Lower leg skin (tissue), 4 donors: ENCODE data around the gene GNAT3. TPM values are rescaled to one million over a fixed set of nuclear protein-coding genes. Genes with fewer than 3 reads are reported as not detected.

ENCODE experiments used
- DNase-seq, 2 donors: peaks; one replicate each; pipeline ENCODE4 v3.0.0-alpha.2; 2019; ENCODE audit warnings: low spot score in 2 of 2
- H3K4me3 ChIP-seq: fragments of 200-600 bp; sonication (generic); 2 replicates; pipeline ENCODE4 v1.5.1; 2017; ENCODE audit warnings: mild to moderate bottlenecking, low read depth; ENCODE audit not compliant: poor library complexity, severe bottlenecking
- POLR2A ChIP-seq, 2 donors: fragments of 450-650 bp; IDR thresholded peaks; one replicate each; pipeline ENCODE4 v1.6.1; 2016 to 2017; ENCODE audit warnings: antibody characterized with exemption in 2 of 2, mild to moderate bottlenecking in 1 of 2, moderate library complexity in 1 of 2
- whole genome bisulfite sequencing, 2 donors: methylation state at CpG; one replicate each; pipeline ENCODE4 v1.1.5; 2018; 5-methylcytosine and 5-hydroxymethylcytosine counted together
- intact Hi-C: fragments of 100-400 bp; cut with DNase I; formaldehyde crosslinking; loops from one replicate; pipeline ENCODE4 v1.15.0; 2023; ENCODE audit warnings: low total_unique reads
- total RNA-seq, 4 donors: library from RNA; depleted of rRNA; stranded (reverse); fragments of >200 nt; gene quantifications; one replicate each; pipeline ENCODE4 v1.1.0, GENCODE V29; 2016
- TF ChIP-seq, protein P1 (sequence below), 3 donors: fragments of 450-650 bp; IDR thresholded peaks; one replicate each; pipeline ENCODE4 v1.5.1; 2016; ENCODE audit warnings: antibody characterized with exemption in 3 of 3, mild to moderate bottlenecking in 3 of 3, moderate library complexity in 2 of 3

Gene GNAT3
- total RNA-seq, 4 donors from 2014 or later, result not detected

DNA sequence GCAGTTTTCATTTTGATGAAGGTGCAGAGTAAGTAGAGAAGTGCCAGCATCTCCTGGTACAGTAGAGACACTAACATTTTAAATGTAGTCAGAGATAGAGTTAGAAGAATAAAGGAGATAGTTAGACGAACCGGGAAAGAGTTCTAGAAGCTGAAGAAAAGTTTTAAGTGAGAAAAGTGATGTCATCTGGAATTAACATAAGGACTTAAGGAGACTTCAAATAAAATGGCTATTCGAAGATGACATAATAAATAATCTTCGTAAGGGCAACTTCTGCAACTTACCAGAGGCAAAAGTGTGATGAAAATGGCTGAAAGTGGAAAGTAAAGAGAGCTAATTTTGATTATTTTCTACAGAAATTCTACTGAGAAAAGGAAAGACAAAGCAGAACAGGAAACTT lies 20.4 kb downstream of the GNAT3 start:
- TF ChIP-seq, protein P1, sequence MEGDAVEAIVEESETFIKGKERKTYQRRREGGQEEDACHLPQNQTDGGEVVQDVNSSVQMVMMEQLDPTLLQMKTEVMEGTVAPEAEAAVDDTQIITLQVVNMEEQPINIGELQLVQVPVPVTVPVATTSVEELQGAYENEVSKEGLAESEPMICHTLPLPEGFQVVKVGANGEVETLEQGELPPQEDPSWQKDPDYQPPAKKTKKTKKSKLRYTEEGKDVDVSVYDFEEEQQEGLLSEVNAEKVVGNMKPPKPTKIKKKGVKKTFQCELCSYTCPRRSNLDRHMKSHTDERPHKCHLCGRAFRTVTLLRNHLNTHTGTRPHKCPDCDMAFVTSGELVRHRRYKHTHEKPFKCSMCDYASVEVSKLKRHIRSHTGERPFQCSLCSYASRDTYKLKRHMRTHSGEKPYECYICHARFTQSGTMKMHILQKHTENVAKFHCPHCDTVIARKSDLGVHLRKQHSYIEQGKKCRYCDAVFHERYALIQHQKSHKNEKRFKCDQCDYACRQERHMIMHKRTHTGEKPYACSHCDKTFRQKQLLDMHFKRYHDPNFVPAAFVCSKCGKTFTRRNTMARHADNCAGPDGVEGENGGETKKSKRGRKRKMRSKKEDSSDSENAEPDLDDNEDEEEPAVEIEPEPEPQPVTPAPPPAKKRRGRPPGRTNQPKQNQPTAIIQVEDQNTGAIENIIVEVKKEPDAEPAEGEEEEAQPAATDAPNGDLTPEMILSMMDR (IDR thresholded peaks at IDR 0.05), result no peak
- TF ChIP-seq POLR2A (IDR thresholded peaks at IDR 0.05), result no peak
- DNase-seq, result no peak
- H3K4me3 ChIP-seq, result no peak overlapping the region
- intact Hi-C loops, result no loop called here
- WGBS, 2 donors, result 85 to 91% methylated on average over 4 of the region's 4 CpGs

DNA sequence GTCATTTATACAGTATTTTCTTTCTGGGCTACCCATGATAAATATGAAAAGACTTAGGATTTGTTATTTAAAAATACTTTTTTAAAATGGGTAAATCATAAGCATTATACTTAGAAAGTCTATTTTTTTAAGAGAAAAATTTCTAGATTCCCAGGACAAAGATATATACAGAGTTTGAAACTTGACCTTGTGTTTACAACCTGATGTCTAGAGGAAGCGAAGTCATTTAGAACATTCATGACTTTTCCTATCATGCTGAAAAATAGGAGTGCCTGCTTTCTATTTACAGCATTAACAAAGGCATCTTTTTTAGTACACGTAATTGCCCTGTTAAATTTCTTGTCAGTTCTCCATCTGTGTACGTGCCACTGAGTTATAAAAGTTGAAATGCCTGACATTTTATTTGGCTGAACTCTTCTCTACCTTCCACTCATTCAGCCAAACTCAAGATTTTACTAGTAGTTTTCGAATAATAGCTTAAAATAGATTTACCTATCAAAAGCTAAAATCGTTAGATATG lies 23.0 kb downstream of the GNAT3 start:
- TF ChIP-seq POLR2A (IDR thresholded peaks at IDR 0.05), result no peak
- TF ChIP-seq, protein P1 (IDR thresholded peaks at IDR 0.05), result no peak
- 42 to 46% methylated on average over 5 of the region's 5 CpGs for WGBS, 2 donors
- DNase-seq, result no peak
- intact Hi-C loops, result no loop called here
- H3K4me3 ChIP-seq, result no peak overlapping the region

DNA sequence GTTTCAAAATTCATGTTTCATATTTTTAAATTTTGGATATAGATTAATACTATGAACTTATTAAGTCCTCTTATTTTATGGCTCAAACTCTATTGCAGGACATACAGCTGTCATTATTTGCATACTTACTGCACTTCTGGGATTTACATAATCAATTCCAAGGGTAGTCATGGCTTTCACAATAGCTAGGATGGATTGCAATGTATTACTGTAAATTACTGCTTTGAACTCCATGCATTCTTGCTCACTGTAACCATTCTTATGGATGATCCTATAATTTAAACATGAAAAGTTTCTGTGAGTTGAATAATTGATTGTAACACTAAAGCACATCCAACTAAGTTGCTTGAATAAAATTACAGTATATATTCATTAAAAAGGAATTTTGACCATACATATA lies 23.5 kb downstream of the GNAT3 start:
- no peak for TF ChIP-seq POLR2A (IDR thresholded peaks at IDR 0.05)
- TF ChIP-seq, protein P1 (IDR thresholded peaks at IDR 0.05), result no peak
- intact Hi-C loops, result no loop called here
- no peak for DNase-seq
- H3K4me3 ChIP-seq, result no peak overlapping the region

DNA sequence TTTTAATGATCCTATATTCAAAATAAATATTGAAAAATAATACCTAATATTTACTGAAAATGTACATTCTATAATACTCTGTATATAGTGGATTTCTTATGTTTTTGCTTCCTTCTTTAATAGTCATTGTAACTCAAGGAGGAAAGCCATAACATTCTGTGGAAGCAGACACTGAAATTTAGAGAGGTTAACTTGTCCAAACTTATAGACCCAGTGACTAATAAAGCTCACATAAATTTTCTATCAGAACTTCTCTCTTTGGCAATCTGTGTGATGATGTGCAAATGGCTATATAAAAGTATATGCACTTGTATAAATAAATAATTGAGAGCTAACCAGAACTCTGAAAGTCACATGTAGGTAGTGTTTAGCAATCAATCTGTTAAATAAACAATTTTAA lies 26.1 kb downstream of the GNAT3 start:
- TF ChIP-seq, protein P1 (IDR thresholded peaks at IDR 0.05), result no peak
- no peak for TF ChIP-seq POLR2A (IDR thresholded peaks at IDR 0.05)
- intact Hi-C loops, result no loop called here
- H3K4me3 ChIP-seq, result no peak overlapping the region
- no peak for DNase-seq

DNA sequence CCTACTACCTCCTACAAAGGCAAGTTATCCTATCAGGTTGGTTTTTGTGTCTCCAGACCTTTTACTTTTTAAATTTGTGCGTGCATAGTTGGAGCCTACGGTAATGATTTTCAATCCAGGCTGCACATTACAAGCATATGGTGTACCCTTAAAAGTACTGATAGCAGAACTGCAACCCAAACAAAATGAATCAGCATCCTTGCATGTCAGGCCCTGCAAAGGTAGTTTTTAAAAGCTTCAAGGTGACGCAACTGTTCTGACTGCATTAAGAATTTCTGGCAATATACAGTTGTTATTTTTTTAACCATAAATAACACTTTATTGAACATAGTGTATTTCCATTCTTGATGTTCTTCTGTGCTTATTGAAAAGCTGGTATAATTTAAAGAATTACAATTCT lies 28.9 kb downstream of the GNAT3 start:
- no peak for TF ChIP-seq POLR2A (IDR thresholded peaks at IDR 0.05)
- TF ChIP-seq, protein P1 (IDR thresholded peaks at IDR 0.05), result no peak
- 55 to 56% methylated on average over 3 of the region's 3 CpGs for WGBS, 2 donors
- H3K4me3 ChIP-seq, result no peak overlapping the region
- intact Hi-C loops, result no loop called here
- DNase-seq, result no peak

DNA sequence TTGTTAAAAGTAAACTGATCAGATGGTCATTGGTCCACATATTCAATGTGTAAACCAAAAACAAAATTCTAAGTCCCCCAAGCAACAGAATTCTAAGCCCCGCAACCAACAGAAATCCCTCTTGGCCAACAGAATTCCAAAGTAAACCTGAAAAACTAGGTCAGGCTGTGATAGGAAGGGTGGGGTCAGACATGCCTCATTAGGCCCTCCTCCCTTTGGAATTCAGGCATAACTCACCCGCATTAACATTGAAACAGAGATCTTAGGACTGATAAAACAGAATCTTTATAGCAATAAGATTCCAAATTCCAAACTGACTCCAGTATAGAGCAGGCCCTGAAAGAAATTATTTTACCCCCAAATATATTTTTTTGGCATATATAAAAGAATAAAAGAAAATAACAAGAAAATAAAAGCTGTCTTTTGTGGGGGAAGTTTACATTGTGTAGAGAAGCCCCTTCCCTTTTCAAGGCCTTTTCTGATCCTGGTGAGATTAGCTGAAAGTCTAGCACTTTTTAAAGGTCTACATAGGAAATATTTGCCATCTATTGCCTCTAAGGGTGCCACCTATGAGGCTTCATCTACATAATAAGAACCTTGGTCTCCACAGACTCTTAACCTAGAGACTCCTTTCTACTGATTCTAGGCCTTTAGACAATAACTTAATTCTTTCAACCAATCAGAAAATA lies 30.5 kb downstream of the GNAT3 start:
- H3K4me3 ChIP-seq, result no peak overlapping the region
- no peak for DNase-seq
- intact Hi-C loops, result no loop called here
- TF ChIP-seq, protein P1 (IDR thresholded peaks at IDR 0.05), result no peak
- no peak for TF ChIP-seq POLR2A (IDR thresholded peaks at IDR 0.05)
- WGBS, 2 donors, result 50% methylated on average over 2 of the region's 2 CpGs
